Activated naive CD4-positive, alpha-beta T cell treated with anti-CD3 and anti-CD28 coated beads, Interleukin-2, amount 50 U/mL, for 72 hours (primary cell): ENCODE data around the gene ERFL. TPM values are rescaled to one million over a fixed set of nuclear protein-coding genes. Genes with fewer than 3 reads are reported as not detected.
"Not testable (repeated sequence)": the region's sequence is repeated elsewhere in the genome, so short reads cannot be mapped to it uniquely, and the experiment has no call there.

Experiments used
- ATAC-seq, 2 donors: fragments of 150-1000 bp; cut with Tn5 transposase; 2 replicates each; pipeline ENCODE4 v1.10.0; 2021; ENCODE audit warnings: mild to moderate bottlenecking in 2 of 2, moderate library complexity in 2 of 2
- DNase-seq, 2 donors: peaks; one replicate each; pipeline ENCODE4 v3.0.0; 2021 to 2022; ENCODE audit warnings: low spot score in 2 of 2
- H3K27ac Mint-ChIP-seq, 2 donors: one replicate each; pipeline ENCODE4 v1.8.0; 2022; ENCODE audit warnings: mild to moderate bottlenecking in 2 of 2, mixed read lengths in 2 of 2
- H3K36me3 Mint-ChIP-seq, 2 donors: one replicate each; pipeline ENCODE4 v1.8.0; 2022; ENCODE audit warnings: mixed read lengths in 2 of 2
- H3K9me3 Mint-ChIP-seq, 2 donors: one replicate each; pipeline ENCODE4 v1.8.0; 2022; ENCODE audit warnings: mixed read lengths in 2 of 2
- total RNA-seq, 2 donors: library from RNA; stranded (reverse); gene quantifications; one replicate each; pipeline ENCODE4 v1.2.3, GENCODE V29; 2022

The ERFL gene
- total RNA-seq, 2 donors from 2014 or later = 1.7 to 2.9 TPM

DNA sequence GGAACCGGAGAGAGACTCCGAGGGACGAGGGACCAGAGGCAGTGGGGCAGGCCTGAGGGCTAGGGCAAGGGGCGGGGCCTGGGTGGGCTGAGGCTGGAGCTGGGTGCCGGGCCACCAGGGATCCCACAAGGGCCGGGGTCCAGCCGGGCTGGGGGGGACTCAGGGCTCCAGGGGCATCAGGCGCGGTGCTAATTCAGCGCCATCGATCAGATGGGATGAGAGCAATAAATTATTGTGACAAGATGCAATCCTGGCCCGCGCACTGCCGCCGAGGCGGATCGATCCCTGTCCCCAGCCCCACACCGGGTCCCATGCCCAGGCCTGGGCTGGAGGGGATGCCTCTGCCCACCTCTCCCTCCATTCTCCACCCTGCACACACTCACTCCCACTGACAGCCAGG is 5.7 kb downstream of the ERFL start:
- no peak for ATAC-seq
- no peak overlapping the region for H3K27ac Mint-ChIP-seq
- H3K36me3 Mint-ChIP-seq = no peaks in the 10 kb centered on the region
- no peaks in the 10 kb centered on the region for H3K9me3 Mint-ChIP-seq
- DNase-seq = no peak

DNA sequence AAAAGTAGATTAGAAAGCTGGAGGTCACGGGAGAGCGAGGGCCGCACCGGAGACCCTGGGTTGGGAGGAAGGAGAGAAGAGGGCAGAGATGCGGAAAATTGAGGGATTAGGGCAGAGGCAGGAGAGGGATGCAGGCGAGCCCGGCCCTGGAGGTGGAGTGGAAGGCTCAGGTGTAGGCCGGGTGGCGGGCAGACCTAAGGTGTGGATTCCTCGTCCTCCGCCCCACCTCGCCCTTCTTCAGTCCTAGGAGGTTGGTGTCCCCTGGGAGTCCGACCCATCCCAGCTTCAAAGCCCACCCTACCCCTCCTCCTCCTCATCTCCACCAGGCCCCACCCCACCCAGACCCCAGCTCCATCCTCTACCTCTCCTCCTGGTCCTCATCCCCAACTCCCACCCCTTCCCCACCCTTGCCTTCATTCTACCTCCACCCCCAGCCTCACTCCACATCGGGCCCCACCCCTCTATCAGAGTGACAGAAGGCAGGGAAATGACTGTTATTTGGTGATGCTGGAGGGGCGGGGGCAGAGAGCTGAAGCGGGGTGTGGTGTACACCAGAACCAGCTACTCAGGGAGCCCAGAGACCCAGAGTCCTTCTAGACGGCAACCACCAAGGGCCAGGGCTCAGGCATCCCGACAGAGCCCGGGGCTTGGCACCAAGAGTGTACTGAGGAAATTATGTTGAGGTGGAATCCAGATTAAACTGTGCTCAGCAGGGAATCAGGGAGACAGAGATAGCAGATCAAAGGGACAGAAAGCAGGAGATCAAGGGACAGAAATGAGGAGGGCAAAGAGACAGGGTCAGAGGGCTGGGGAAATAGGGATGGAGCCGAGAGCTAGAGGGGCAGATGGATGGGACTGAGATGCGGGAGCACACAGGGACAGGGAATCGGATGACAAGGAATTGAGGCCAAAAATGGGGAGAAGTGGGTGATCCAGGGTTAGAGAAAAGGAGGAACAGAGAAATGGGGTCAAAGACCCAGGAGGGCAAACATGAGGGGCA is 6.4 kb downstream of the ERFL start:
- DNase-seq = no peak
- H3K9me3 Mint-ChIP-seq = no peaks in the 10 kb centered on the region
- ATAC-seq = no peak
- H3K36me3 Mint-ChIP-seq = no peaks in the 10 kb centered on the region
- H3K27ac Mint-ChIP-seq = peak overlapping the region in 1 of 2 donors; percentile 65

DNA sequence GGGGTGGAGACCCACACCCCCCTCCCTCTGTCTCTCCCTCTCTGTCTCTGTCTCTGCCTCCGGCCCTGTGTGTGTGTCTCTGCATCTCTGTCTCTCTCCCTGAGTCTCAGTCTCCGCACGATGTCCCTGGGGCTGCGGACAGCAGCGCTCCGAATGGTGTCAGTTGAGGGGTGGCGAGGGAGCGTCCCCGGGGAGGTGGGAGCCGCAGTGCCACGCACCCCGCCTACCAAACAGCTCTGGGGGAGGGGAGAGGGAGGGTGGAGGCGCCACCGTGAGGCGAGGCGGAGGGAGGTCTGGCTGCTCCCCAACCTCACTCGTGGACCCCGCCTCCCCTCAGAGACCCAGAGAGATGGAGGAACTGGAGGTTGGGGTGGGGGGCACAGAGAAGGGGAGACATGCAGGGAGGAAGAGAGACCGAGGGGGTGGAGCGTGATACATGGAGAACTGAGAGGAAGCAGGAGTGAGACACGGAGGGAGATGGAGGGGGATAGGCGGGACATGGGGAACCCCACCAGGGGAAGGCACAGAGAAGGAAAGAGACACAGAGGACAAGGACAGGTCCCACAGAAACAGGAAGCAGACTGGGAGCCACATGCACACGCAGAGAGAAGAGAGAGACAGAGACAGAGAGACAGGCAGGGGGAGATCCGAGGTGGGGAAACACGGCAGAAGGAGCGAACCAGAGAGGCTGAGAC is 7.2 kb downstream of the ERFL start:
- DNase-seq (no peak), ATAC-seq (no peak)
- H3K36me3 Mint-ChIP-seq = no peaks in the 10 kb centered on the region
- no peak overlapping the region for H3K27ac Mint-ChIP-seq
- no peaks in the 10 kb centered on the region for H3K9me3 Mint-ChIP-seq

DNA sequence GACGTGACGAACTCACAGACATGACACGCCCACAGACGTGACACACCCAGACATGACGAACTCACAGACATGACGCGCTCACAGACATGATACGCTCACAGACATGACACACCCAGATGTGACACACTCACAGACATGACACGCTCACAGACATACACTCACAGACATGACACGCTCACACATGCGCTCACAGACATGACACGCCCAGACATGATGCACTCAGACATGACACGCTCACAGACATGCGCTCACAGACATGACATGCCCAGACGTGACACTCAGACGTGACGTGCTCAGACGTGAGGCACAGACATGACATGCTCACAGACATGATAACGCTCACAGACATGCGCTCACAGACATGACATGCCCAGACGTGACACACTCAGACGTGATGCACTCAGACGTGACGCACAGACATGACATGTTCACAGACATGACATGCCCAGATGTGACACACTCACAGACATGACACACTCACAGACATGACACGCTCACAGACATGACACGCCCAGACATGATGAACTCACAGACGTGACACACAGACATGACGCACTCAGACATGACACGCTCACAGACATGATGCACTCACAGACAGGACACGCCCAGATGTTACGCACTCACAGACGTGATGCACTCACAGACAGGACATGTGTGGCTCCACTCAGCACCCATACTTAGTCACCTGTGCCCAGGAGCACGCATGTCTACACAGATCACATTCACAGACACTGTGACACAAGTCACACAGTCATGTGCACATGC is 8.1 kb downstream of the ERFL start:
- peak in 1 of 2 donors; percentile 20 for ATAC-seq
- H3K27ac Mint-ChIP-seq = no peak overlapping the region
- H3K9me3 Mint-ChIP-seq = no peaks in the 10 kb centered on the region
- H3K36me3 Mint-ChIP-seq = no peaks in the 10 kb centered on the region
- DNase-seq = no peak

DNA sequence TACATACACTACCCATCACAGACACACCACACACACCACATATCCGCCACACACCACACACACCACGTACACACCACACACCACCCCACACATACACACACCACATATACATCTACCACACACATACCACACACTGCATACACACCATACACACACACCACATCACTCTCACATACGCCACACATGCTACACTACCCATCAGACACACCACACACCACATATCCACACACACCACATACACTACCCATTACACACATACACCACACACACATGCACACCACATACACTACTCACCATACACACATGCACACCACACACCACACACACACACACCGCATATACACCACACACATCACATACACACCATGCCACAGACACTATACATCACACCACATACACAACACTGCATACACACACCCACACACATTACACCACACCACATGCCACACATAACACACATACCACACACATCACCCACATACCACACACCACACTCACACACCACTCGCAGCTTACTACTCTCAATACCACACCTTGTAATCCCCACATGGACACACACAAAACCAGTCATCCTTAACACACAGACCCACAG is 9.5 kb downstream of the ERFL start:
- H3K27ac Mint-ChIP-seq = no peak overlapping the region
- DNase-seq = no peak
- no peaks in the 10 kb centered on the region for H3K36me3 Mint-ChIP-seq
- no peaks in the 10 kb centered on the region for H3K9me3 Mint-ChIP-seq
- peak in 1 of 2 donors; percentile 24 for ATAC-seq

DNA sequence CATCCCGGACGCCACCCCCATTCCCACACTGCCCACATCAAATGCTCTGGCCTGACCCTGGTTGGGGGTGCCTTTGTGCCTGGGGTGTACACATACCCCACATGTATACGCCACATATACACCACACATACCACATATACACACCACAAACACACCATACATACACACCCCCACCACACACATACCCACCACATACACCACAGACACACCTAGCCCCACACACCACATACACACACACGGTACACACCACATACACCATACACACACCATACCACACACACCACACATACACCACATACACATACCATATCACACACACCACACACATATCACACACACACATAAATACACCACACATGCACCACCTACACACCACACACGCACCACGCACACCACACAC is 10.2 kb downstream of the ERFL start:
- DNase-seq = no peak
- no peak for ATAC-seq
- H3K9me3 Mint-ChIP-seq = no peaks in the 10 kb centered on the region
- H3K27ac Mint-ChIP-seq = no peak overlapping the region
- no peaks in the 10 kb centered on the region for H3K36me3 Mint-ChIP-seq

DNA sequence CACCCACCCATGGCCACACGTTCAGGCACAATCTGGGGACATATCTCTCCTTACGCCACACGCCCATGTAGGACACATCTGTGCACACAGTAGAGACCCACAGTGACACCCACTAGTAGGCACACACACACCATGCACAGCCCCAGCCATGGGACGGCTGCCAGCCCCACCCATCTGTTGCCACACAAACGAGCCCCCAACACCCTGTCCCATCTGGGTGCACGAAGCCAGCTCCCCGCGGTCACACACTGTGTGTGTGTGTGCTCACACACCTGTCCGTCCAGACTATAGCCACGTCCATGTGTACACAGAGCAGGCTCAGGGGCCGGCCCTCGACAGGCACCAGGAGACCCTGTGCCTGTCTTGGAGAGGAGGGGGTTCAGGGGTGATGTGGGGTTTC is 10.6 kb downstream of the ERFL start:
- ATAC-seq (no peak), DNase-seq (no peak)
- no peak overlapping the region for H3K27ac Mint-ChIP-seq
- H3K36me3 Mint-ChIP-seq = no peaks in the 10 kb centered on the region
- H3K9me3 Mint-ChIP-seq = no peaks in the 10 kb centered on the region

- Mint-ChIP-seq H3K27ac (no peak overlapping the region), H3K9me3 (no peaks in the 10 kb centered on the region), H3K36me3 (no peaks in the 10 kb centered on the region)
- ATAC-seq = peak in 1 of 2 donors; percentile 13
- no peak for DNase-seq
Observed at GRCh38 chr19:41915776-41916414, 12.4 kb downstream of the ERFL start.

GRCh38 chr19:41915021-41915775 is 13.1 kb downstream of the ERFL start:
- ATAC-seq (no peak), DNase-seq (no peak)
- no peaks in the 10 kb centered on the region for H3K9me3 Mint-ChIP-seq
- no peaks in the 10 kb centered on the region for H3K36me3 Mint-ChIP-seq
- H3K27ac Mint-ChIP-seq = no peak overlapping the region

GRCh38 chr19:41914424-41914834 is 13.8 kb downstream of the ERFL start:
- not testable (repeated sequence) for H3K36me3 Mint-ChIP-seq, DNase-seq, ATAC-seq, H3K9me3 Mint-ChIP-seq, H3K27ac Mint-ChIP-seq

- H3K9me3 Mint-ChIP-seq = no peaks in the 10 kb centered on the region
- H3K27ac Mint-ChIP-seq = peak overlapping the region in 1 of 2 donors; percentile 1
- DNase-seq (no peak), ATAC-seq (peak; percentile 4 to 38)
- no peaks in the 10 kb centered on the region for H3K36me3 Mint-ChIP-seq
Observed at GRCh38 chr19:41913538-41914423, 14.5 kb downstream of the ERFL start.

DNA sequence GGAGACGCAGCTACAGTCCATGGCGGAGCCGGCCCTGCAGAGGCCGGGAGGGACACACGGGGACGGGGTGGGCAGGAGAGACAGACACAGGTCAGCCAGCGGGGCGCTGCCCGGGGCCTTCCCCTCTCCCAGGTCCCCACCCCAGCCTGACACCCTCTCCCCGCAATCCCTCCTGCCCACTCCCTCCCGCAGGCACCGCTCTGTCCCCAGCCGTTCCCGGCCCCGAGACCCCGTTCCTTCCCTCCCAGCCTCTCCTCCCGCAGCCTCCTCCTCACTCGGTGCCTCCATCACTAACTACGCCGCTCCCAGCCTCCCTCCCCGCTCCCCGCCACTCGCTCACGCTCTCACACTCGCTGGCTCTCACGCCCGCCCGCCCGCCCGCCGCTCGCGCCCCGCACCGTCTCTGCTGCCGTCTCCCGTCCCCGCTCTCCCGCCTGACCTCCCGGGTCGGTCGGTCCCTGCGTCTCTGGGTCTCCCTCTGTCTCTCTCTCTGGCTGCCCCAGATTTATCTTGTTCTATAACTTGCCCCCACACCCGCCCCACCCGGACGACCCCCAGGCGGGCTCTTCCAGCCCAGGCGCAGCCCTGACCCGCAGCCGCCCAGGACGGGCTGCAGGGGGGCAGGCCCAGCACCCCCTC is 15.2 kb downstream of the ERFL start:
- DNase-seq (no peak), ATAC-seq (peak; percentile 19 to 25)
- H3K9me3 Mint-ChIP-seq = no peaks in the 10 kb centered on the region
- H3K36me3 Mint-ChIP-seq = no peaks in the 10 kb centered on the region
- H3K27ac Mint-ChIP-seq = no peak overlapping the region

- DNase-seq = no peak
- H3K36me3 Mint-ChIP-seq = no peaks in the 10 kb centered on the region
- no peaks in the 10 kb centered on the region for H3K9me3 Mint-ChIP-seq
- peak overlapping the region in 1 of 2 donors; percentile 61 for H3K27ac Mint-ChIP-seq
- peak in 1 of 2 donors; percentile 4 for ATAC-seq
Observed at GRCh38 chr19:41911889-41912731, 16.1 kb downstream of the ERFL start.
